Measurements from ENCODE around the gene ZNF627.
"Not testable (repeated sequence)": the region's sequence is repeated elsewhere in the genome, so short reads cannot be mapped to it uniquely, and the experiment has no call there.

The ZNF627 gene

DNA sequence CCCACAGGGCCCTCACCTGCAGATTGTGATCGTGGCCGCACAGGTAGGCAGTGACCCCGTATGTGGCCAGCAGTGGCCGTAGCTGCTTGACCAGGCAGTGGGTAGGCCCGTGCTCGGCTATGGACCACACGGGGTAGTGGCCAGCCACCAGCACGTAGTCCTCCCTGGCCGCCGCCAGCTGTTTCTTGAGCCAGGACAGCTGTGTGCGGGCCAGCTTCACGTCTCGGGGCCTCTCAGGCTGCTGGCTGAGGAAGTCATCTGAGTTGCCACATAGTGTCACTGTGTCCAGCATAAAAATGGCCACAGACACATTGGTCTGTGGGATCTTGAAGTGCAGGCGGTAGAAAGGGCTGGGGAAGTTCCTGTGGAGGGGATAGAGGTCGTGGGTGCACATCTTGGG is 21.1 kb upstream of the ZNF627 start:
- DNase-seq, result no peak

DNA sequence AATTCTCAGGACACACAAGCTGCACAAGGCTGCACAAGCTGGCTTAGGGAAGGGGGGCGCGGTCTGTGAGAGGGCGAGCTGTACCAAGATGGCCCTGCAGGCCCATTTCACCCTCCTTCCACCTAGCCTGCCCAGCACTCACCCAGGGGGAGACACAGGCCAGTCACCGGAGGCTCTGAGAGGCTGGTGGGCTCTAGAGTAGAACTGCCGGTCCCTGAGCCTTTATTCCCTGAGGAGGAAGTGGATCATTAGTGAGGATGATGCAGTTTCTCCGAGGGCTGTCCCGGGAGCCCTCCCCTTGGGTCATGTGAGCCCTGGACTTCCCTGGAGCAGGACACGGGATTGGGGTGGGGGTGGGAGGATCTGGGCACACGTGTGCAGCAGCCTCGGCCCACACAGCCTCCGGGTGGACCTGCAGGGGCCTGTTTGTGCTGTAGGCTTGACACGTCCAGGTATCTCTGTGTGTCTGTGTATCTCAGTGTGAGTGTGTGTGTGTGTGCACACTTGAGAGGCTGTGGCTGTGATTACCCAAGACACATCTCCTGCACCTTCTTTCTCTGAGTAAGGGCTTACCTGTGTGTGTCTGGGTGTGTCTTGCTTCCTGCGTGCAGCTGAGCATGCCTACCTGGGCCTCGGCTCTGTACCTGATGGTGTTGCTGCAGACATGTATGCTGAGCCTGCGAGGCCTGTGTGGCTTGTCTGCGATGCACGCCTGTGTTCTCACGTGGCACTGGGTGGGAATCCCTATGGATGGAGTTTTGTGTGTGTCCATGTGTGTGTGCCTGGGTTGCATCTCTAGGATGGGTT is 19.6 kb upstream of the ZNF627 start, which contains the start of gene ACP5:
TSS of gene ACP5 (minus strand) at position 195 of the 807 bp plus-strand sequence. CDS start 328 bp downstream, outside the sequence.
- DNase-seq, result no peak

DNA sequence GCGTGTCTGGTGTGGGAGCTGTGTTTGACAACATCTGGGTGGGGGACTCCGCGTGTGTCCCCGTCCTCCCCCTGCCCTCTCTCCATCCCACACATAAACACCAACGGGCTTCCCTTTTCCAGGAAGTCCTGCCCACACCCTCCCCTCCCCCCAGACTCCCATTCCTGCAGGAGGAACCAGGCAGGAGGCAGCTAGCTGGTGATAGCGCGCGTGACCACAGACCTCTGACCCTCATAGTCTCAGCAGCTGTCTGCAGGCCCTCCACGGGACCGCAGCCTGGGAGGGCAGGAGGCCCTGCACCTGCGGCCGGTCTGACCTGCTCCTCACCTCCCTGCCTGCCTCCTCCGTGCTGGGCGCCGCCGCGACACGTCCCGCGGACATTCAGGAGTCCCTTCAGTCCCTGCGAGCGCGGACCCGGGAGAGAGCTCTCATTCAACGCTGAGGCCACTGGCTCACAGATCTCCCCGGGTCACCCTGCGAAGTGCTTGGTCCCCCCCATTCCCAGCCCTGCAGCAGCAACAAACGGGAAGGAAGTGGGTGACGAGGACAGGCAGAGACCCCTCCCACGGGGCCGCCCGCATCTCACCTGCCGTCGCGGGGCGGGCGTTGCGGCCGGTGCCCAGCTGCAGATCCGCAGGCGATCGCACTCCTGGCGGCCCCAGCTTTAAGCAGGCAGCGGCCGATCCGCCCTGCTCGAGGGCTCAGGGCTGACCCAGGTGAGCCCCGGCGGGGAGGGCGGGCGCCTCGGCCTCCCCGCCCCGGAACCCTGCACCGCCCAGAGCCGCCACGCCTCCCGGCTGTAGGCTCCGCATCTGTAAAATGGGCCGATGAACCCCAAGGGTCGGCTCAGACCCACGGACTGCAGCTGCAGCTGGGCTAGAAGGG is 18.8 kb upstream of the ZNF627 start:
- DNase-seq, result no peak

DNA sequence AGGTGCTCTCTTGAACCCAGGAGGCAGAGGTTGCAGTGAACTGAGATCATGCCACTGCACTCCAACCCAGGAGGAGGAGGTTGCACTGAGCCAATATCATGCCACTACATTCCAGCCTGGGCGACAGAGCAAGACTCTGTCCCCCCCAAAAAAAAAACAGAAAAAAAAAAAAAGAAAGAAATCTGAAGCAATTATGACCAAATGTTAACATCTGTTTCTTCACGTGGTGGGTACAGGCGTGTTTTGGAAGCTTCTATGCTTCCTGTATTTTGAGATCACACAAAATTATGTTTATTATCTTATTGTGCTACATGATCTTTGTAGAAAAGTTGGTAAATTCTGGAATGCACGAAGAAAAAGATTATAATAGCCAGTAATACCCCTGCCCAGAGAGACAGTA is 17.2 kb upstream of the ZNF627 start:
- no peak for DNase-seq

DNA sequence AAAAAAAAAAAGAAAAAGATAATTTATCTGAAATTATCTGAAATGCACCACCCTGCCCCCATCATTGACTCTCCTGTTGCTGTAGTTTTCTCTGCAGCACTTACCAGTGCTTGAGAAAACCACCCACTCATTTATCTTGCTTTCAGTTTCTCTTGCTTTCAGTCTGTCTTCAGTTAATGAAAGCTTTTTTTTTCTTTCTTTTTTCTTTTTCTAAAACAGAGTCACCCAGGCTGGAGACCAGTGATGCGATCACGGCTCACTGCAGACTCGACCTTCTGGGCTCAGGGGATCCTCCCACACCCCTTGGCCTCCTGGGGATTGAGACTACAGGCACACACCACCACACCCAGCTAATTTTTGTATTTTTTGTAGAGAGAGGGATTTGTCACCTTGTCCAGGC is 15.5 kb upstream of the ZNF627 start:
- peak; percentile 33 for DNase-seq

DNA sequence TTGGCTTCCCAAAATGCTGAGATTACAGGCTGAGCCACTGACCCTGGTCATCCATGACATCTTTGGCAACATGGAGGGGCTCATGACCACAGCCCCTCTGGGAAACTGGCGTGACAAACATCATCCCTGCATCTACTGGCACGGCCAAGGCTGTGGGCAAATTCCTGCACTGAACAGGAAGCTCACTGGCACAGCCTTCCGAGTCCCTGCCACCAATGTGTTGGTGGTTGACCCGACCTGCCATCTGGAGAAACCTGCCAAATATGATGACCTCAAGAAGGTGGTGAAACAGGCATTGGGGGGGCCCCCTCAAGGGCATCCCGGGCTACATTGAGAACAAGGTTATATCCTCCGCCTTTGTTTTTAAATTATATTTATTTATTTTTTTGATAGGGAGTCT is 11.0 kb upstream of the ZNF627 start:
- DNase-seq, result no peak

DNA sequence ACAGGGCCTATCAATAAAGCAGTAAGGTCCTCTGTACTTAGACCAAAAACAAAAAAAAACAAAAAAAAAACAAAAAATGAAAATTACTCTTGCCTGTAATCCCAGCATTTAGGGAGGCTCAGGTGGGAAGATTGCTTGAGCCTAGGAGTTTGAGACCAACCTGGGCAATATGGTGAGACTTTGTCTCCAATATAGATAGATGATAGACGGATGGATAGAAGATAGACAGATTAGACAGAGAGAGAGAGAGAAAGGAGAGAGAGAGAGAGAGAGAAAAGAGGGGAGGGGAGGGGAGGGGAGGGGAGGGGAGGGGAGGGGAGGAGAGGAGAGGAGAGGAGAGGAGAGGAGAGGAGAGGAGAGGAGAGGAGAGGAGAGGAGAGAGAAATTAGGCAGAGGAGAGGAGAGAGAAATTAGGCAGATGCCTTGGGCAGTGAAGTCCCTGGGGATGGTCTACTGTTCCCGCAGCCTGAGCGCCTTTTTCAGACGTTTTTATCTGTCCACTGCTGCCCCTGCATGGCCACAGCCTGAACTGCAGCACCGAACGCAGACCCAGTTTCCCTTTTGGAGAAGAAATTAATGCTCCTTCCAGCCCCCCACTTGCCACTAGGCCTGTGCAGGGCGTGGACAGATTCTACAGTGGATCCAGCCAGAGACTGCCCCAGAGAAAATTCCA is 9.8 kb upstream of the ZNF627 start:
- peak; percentile 47 for DNase-seq

DNA sequence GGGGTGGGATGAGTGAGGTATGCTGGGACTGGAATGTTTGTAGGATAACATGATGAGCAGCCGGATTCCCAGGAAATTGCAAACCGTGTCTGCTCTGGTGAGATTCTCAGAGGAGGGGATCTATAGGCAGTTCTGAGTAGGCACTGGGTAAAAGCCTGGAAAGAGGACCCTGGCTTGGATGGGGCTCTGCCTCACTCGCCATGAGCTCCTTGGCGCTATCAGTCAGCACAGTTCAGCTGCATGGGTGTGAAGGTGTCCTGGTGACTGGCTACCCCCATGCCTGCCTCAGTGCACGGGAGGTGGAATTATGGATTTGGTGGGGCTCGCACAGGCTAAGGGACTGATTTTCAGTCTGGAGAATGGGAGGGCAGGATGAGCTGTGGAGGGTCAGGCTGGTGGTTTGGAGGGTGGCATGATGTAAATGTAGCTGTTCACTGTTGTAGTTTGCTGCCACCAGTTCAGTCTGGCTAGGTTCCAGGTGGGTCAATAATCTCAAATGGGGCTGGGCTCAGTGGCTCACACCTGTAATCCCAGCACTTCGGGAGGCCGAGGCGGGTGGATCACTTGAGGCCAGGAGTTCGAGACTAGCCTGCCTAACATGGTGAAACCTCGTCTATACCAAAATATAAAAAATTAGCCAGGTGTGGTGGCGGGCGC is 9.2 kb upstream of the ZNF627 start:
- no peak for DNase-seq

DNA sequence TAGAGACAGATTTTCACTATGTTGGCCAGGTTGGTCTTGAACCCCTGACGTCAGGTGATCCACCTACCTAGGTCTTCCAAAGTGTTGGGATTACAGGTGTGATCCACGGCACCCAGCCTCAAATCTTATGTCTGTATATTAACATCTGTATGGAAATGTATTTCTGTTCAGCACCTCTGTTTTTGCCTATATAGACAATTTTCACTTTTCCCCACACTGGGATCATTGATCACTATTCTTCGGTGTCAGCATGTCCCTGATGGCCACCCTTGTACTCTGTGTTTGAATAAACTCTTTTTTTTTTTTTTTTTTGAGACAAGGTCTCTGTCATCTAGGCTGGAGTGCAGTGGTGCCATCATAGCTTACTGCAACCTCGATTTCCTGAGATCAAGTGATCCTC is 3.2 kb upstream of the ZNF627 start:
- DNase-seq, result no peak

DNA sequence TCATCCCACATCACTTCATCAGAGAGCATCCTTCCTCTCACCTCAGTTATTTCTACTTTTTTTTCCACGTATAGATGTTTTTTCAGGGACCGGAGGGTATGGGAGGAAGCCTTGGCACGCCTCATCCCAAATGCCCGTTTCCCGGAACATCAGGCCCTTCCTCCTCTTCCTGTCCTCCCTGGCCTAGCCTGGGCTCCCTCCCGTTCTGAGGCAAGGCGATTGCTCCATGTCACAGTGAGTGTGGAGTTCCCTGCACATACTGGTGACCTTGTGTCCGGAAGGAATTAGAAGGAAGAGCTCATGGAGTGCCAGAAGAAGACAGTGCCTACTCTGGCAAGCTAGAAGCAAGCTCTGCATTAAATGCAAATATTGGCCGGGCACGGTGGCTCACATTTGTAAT is 1.1 kb upstream of the ZNF627 start:
- no peak for DNase-seq

DNA sequence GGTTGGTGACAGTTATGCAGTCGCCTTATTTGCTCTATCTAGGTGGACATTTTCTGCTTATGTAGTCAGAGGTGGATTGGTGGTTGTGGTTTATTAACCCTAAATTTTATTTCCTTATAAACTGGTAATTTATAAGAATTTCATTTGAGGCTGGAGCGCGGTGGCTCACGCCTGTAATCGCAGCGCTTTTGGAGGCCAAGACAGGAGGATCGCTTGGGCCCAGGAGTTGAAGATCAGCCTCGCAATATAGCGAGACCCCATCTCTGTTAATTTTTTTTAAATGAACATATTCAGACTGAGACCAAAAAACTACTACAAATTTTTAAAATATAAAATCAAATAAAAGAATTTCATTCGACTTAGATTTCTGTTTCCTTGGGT is 810 bp downstream of the ZNF627 start:
- no peak for DNase-seq

DNA sequence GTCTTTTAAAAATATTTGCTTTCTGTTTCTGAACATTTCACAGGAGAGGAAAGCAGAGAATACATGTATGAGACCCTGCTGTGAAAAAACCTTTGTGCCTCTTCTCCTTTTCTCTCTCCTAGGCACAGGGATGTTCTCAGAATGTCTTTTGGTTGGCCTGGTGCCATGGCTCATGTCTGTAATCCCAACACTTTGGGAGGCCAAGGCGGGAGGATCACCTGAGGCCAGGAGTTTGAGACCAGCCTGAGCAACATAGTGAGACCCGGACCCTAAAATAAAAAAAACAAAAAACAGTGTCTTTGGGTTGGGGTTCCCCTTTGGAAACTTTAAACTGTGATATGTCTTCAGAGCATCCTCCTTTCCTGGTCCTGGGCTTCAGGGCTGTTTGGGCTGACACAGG is 1.5 kb downstream of the ZNF627 start:
- DNase-seq, result no peak

DNA sequence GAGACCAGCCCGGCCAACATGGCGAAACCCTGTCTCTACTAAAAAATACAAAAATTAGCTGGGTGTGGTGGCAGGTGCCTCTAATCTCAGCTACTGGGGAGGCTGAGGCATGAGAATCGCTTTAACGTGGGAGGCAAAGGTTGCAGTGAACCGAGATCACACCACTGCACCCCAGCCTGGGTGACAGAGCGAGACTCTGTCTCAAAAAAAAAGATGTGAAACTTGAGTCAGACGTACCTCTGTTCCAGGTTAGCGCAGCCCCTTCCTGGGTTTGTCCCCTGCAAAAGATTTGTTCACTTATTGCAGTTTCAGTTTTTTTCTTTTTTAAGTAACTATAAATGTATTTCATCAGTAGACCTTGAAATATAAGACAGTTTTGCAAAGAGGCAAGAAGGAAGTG is 2.4 kb downstream of the ZNF627 start:
- DNase-seq, result not testable (repeated sequence)

DNA sequence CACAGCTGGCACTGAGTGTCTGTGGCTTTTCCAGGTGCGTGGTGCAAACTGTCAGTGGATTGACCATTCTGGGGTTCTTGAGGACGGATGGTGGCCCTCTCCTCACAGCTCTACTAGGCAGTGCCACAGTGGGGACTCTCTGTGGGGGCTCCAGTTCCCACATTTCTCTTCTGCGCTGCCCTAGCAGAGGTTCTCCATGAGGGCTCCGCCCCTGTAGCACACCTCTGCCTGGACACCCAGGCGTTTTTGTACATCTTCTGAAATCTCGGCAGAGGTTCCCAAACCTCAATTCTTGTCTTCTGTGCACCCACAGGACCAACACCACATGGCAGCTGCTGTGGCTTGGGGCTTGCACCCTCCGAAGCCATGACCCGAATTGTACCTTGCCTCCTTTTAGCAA is 9.2 kb downstream of the ZNF627 start:
- no peak for DNase-seq

DNA sequence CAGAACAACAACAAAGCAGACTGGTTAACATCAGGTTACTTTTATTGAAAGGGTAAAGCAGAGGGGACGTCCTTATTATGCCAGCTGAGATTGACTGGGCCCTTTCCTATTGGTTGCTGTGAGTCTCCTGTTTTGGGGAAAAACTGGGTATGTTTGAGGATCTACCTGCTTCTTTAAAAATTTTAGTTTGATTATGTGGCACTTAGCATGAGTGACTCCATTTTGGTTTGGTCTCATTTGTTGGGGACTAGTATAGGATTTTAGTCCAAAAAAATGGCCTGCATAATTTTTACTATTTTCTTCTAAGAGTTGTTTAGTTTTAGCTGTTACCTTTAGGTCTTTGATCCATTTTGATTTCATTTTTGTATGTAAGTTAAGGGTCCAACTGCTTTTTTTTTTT is 14.4 kb downstream of the ZNF627 start:
- DNase-seq, result no peak

DNA sequence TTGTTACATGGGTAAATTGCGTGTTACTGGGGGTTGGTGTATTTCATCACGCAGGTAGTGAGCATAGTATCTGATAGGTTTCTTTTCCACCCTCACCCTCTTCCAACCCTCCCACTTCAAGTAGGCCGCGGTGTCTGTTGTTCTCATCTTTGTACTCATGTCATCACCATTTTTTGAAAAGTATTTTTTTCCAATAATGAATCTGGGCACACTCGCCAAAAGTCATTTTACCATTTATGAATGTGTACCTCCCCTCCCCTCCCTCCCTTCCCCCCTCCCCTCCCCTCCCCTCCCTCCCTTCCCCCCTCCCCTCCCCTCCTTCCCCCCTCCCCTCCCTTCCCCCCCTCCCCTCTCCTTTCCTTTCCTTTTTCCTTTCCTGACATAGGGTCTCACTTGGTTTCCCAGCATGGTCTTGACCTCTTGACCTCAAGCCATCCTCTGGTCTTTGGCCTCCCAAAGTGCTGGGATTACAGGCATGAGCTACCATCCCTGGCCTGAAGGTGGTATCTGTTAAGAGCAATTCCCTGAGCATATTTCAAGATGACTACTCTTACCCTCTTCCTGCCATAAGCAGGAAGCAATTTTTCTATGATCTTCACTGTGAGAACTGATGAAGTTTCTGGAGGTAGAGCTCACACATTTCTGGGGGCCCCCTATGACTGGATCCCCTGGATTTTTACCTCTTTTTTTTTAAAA is 15.7 kb downstream of the ZNF627 start:
- no peak for DNase-seq

DNA sequence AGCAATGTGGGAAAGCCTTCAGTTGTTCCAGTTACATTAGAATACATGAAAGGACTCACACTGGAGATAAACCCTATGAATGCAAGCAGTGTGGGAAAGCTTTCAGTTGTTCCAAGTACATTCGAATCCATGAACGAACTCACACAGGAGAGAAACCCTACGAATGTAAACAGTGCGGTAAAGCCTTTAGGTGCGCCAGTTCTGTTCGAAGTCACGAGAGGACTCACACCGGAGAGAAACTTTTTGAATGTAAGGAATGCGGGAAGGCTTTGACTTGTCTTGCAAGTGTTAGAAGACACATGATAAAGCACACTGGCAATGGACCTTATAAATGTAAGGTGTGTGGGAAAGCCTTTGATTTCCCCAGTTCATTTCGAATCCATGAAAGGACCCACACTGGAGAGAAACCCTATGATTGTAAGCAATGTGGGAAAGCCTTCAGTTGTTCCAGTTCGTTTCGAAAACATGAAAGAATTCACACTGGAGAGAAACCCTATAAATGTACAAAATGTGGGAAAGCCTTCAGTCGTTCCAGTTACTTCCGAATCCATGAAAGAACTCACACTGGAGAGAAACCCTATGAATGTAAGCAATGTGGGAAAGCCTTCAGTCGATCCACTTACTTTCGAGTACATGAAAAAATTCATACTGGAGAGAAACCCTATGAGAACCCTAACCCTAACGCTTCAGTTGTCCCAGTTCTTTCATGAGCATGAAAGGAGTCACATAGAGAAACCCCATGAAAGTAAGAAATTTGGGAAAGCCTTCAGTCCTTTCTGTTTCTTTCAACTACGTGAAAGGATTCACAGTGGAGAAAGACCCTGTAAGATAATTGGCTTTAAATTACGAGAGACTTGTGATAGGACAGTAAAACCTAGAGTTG is 20.1 kb downstream of the ZNF627 start:
- no peak for DNase-seq

DNA sequence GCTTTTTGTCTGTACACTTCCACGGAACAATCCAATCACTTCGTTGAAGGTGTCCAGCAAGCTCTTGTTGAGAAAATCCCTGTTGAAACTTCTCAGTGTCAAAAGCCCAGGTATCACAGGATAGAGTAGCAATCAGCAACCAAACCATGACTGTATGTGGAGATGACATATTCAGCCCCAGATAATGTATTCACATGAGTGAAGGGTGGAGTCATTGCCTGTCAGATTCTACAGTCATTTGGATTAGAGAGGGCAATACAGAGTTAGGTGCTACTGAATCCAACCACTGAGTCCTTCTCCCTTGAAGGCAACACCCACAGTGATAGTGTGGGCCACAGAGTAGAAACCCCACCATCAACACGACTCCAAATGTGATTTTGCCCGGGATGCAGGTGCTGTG is 23.3 kb downstream of the ZNF627 start:
- no peak for DNase-seq

DNA sequence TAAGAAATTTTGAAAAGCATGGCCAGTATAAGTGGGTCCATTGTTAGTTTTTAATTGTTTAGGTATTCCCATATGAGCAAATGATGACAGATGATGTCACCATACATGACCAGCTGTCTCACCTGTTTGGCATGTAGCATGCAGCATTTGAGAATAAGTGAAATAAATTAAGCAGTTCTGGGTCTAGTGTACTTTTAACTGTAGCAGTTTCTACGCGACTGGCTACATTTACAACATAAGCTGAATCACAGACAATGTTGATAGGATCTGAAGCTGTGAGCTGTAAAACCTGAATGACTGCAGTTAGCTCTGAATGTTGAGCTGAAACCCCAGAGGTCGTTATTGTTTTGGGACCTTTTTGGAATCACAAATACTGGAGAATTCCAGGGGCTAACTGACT is 25.1 kb downstream of the ZNF627 start:
- DNase-seq, result not testable (repeated sequence)

DNA sequence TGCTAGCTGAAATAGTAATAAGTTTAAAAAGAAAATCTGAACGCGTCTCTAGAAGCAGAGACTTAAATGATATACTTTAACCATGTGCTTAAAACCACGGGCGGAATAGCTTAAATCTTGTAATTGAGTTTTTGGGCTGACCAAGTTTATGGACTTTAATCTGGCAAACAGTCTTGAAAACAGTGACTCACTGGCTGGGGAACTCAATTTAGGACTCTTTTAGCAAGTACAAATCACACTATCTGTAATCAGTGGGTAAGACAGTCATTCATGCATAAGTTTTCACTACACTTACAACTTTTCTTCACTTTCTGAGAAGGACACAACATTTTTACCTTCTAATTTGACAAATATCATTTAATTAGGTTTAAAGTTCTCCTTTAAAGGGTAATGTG is 26.8 kb downstream of the ZNF627 start:
- DNase-seq, result no peak

DNA sequence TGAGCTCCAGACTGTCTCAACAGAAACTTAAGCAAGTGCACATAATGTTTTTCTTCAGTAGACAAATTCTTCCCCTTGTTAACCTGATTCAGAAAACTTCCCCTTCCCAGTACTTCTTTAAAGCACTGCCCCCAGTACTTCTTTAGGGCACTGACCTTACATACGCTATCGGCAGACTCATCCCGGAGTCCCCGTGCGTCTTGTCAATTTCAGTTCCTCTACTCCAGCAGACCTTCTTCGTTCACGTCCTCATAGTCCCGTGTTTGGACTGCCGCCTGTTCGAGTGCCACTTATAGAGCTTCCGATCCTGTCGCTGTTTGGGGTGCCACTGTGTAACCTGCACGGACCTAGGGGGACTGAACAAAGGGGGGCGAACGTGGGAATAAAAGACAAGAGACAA is 29.0 kb downstream of the ZNF627 start:
- DNase-seq, result no peak
